AG09319 (cell line): ENCODE measurements around the gene TSHZ3.

Source experiments
- DNase-seq: peaks from one replicate; pipeline ENCODE4 v3.0.0-alpha.2; 2010; ENCODE audit warnings: low read depth; ENCODE audit errors: extremely low read depth
- TF ChIP-seq, protein P1 (sequence below): IDR thresholded peaks from 2 replicates; pipeline ENCODE4 v1.5.1; 2011; ENCODE audit warnings: low read depth, mild to moderate bottlenecking, inconsistent platforms, low read length, moderate library complexity

The TSHZ3 gene

DNA sequence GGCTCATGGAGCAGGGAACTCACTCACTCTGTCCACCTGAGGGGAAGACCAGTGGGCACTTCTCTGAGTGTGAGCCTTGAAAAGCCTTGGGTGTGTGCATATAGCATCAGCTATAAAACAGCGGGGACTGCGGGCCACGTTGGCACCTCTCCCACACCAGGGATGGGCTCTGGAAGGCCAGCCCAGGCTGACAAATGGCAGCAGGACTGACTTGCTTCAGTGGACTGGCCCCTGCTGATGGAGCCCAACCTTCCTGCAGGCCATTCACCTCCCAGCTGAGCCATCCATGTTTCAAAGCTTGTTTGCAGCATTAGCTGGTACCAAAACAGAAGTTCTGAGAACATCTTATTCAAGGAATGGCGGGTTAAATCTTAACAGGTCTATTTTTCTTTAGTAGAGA is 21.0 kb downstream of the TSHZ3 start:
- DNase-seq: no peak

DNA sequence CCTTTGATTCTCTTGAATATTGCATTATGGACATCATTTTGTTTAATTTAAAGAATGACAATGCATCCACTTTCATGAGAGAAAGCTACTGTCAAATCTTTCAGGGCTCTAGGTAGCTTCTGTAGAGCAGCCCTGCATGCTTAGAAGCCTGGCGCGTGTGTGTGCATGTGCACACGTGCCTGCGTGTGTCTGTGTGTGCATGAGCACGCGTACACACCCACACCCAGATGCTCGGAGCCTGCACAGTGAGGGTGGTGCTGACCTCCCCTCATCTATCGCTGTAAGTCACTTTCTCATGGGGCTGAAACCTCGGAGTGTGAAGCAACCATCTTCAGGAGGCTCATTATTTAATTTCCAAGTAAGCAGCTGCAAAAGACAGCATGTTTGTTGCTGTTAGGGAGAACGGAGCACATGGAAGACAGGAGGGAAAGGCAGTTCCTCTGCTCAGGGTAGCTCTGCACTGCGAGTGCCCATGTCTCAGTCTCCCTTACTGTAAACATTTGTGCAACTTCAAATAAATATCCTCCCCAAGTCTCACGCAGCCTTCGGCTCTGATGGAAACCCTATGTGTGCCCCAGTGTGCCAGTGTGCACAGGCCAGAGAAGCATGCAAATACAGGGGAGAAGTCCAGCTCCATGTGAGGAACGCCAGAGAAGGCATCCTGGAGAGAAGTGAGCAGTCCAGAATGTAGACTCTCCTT is 22.8 kb downstream of the TSHZ3 start:
- TF ChIP-seq, protein P1, sequence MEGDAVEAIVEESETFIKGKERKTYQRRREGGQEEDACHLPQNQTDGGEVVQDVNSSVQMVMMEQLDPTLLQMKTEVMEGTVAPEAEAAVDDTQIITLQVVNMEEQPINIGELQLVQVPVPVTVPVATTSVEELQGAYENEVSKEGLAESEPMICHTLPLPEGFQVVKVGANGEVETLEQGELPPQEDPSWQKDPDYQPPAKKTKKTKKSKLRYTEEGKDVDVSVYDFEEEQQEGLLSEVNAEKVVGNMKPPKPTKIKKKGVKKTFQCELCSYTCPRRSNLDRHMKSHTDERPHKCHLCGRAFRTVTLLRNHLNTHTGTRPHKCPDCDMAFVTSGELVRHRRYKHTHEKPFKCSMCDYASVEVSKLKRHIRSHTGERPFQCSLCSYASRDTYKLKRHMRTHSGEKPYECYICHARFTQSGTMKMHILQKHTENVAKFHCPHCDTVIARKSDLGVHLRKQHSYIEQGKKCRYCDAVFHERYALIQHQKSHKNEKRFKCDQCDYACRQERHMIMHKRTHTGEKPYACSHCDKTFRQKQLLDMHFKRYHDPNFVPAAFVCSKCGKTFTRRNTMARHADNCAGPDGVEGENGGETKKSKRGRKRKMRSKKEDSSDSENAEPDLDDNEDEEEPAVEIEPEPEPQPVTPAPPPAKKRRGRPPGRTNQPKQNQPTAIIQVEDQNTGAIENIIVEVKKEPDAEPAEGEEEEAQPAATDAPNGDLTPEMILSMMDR: no peak
- no peak for DNase-seq

More for the DNA sequence above, 21.0 kb downstream of the TSHZ3 start:
- TF ChIP-seq, protein P1: no peak

DNA sequence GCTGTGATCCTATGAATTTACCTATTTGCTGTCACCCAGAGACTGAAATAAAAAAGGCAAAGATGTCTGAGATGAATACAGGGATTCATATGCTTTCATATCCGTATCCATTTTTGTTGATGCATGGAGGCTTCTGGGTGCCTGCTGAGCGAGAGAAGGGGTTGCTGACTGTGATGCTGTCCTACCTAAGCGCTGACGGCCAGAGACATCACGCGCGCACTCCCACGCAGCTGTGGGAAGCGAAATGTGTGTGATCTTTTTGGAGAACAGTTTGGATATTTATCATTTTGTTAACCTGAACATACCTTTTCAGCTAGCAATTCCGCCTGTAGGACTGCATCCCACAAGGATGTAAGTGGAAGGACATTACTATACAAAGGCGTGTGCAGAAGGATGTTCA is 23.9 kb downstream of the TSHZ3 start:
- TF ChIP-seq, protein P1: no peak
- DNase-seq: no peak

DNA sequence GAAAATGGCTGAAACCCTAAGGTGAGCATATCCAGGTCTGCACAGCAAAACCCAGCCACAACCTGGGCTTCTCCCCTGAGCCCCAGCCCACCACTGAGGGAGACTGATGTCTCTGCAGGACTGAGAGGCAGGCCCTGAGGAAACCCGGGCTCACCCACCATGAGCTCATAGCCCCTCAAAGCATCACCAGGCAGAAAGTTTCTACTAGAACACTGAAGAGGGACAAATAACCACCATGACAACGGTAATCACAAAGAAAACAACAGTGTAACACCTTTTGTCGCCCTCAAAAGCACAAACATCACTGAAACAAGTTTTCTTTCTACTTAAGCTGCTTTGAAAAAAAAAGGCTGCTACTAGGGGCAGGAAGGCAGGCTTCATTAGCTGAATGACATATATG is 29.8 kb downstream of the TSHZ3 start:
- DNase-seq: no peak
- TF ChIP-seq, protein P1: no peak

DNA sequence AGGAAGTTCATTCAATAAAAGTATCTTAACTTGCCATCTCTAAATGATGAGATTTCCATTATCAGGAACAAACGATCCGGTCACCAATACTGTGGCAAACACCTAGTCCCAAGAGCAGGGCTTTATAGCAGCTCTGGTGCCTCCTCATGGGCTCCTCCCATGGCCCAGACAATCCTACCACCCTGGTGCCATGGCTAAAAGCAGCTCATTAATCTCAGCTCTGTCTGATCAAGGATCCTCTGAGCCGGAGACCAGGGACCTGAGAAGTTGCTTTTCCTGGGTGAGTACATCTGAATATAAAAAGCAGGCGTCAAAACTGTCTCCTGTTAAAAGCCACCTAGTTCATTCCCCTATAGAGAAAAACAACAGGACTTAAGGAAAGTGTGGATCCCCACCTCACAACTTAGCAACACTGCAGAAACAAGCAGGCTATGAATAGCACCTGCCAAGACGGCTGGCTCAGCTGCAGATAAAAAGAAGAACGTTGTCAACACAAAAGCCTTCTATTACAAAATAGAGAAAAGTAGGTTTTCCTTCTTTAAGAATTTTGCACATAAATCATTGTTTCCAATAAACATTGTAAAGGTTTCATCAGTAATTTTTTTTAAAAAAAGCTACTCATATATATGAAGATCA is 30.3 kb downstream of the TSHZ3 start:
- DNase-seq: no peak
- TF ChIP-seq, protein P1: no peak

DNA sequence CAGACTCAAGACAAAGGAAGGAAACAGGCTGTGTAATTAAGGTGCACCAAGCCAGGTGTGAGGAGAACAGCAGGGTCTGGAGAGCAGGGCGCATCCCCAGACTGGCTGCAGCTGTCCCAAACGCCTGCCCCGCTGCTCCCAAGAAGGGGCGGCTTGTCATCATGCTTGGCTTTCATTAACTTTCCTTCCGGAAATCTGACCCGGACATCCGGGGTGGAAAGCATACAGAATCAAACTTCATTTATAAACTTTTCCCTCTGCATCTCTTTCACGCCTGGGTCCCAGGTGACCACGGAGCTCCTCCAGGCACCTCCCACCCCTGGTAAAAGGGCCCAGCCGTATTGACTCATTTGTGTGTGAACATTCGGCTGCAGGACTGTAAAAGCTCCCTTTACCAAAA is 31.7 kb downstream of the TSHZ3 start:
- no peak for DNase-seq
- TF ChIP-seq, protein P1: no peak; the same call in 1 of the 2 replicates

DNA sequence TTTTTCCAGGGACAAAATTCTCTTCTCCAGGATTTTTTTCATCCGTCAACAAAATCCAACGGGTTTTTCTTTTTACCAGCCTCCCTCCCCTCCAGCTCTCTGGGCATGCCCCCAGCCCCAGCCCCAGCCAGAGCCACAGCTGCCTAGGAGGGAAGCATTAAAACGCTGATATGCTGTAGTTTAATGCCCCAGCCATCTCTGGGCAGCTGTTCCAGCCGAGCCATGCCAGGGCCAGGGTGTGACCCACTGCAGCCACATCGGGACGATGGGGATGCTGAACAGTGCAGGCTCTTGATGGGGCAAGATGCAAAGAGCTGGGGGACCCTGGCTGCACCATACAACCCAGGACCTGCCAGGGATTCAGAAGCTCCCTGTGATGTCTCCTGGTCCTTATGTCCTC is 32.1 kb downstream of the TSHZ3 start:
- no peak for DNase-seq

More for the DNA sequence above, 32.1 kb downstream of the TSHZ3 start:
- TF ChIP-seq, protein P1: no peak
